ENCODE results near the gene TCF3.

DNA sequence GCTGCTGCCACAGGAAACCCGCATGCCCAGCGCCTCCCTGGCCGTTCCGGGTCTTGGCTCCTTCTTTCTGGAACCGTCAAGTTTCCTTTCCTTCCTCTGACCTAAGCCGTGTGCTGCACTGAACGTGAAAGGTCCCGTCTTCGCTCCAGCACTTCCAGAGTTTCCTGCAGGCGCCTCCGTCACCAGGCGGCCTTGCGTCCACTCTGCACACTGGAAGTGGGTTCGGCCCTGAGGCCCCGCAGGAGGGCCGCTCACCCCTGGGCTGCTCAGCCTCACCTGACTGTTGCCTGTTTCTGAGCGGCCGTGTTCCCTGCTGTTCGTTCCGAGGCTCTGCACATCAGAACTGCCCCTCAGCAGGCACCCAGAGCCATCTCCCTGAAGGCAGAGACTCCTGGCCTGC, 72.0 kb downstream of the TCF3 start:
- TF ChIP-seq, protein P1, sequence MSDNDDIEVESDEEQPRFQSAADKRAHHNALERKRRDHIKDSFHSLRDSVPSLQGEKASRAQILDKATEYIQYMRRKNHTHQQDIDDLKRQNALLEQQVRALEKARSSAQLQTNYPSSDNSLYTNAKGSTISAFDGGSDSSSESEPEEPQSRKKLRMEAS (IDR thresholded peaks at IDR 0.05): no peak
- TF ChIP-seq YY1 (IDR thresholded peaks at IDR 0.05) (no peak), ZBTB33 (IDR thresholded peaks at IDR 0.05) (no peak), ATF3 (IDR thresholded peaks at IDR 0.05) (no peak), RAD21 (IDR thresholded peaks at IDR 0.05) (no peak)
- TF ChIP-seq, protein P2, sequence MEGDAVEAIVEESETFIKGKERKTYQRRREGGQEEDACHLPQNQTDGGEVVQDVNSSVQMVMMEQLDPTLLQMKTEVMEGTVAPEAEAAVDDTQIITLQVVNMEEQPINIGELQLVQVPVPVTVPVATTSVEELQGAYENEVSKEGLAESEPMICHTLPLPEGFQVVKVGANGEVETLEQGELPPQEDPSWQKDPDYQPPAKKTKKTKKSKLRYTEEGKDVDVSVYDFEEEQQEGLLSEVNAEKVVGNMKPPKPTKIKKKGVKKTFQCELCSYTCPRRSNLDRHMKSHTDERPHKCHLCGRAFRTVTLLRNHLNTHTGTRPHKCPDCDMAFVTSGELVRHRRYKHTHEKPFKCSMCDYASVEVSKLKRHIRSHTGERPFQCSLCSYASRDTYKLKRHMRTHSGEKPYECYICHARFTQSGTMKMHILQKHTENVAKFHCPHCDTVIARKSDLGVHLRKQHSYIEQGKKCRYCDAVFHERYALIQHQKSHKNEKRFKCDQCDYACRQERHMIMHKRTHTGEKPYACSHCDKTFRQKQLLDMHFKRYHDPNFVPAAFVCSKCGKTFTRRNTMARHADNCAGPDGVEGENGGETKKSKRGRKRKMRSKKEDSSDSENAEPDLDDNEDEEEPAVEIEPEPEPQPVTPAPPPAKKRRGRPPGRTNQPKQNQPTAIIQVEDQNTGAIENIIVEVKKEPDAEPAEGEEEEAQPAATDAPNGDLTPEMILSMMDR (IDR thresholded peaks at IDR 0.05; ENCODE audit: low read depth, low read length, missing input control): no peak
